ENCODE results near the gene SUN1.

DNA sequence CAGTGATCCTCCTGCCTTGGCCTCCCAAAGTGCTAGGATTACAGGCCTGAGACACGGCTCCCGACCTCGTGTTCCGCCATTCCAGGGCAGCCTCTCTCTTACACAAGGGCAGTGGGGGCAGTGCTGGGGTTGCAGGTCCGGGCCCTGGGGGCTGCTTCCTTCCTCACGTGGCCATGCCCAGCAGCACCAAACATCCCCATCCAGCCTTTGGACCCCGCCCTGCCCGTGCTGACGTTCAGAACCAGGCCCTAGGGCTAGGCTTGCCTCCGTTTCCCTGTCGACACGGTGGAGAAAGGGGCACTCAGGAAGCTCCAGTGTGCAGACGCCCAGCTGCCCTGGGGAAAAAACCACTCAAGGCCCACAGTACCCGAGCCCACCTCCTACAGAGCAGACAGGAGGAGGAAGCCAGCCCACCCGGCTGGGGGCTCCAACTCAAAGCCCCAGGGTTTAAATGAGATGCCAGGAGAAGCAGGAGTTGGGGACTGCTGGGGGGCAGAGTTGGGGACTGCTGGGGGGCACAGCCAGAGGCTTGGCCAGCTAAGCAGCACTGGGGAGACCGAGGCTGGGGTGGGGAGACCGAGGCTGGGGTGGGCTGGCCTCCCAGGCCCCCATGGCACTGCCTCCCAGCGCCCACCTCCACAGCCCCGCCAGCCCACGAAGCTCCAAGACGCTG lies 86.3 kb downstream of the SUN1 start:
- TF ChIP-seq, protein P1, sequence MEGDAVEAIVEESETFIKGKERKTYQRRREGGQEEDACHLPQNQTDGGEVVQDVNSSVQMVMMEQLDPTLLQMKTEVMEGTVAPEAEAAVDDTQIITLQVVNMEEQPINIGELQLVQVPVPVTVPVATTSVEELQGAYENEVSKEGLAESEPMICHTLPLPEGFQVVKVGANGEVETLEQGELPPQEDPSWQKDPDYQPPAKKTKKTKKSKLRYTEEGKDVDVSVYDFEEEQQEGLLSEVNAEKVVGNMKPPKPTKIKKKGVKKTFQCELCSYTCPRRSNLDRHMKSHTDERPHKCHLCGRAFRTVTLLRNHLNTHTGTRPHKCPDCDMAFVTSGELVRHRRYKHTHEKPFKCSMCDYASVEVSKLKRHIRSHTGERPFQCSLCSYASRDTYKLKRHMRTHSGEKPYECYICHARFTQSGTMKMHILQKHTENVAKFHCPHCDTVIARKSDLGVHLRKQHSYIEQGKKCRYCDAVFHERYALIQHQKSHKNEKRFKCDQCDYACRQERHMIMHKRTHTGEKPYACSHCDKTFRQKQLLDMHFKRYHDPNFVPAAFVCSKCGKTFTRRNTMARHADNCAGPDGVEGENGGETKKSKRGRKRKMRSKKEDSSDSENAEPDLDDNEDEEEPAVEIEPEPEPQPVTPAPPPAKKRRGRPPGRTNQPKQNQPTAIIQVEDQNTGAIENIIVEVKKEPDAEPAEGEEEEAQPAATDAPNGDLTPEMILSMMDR (IDR thresholded peaks at IDR 0.05; ENCODE audit: extremely low read depth in 1 of 2, insufficient read depth in 1 of 2, low read depth in 1 of 2, low read length in 2 of 2): no peak
- no peak for TF ChIP-seq EZH2 (IDR thresholded peaks at IDR 0.05; ENCODE audit: borderline replicate concordance, low read depth, low read length, severe bottlenecking)
- no peak for TF ChIP-seq POLR2AphosphoS5 (IDR thresholded peaks at IDR 0.05; ENCODE audit: insufficient read depth, low read depth, low read length)
- TF ChIP-seq POLR2A (IDR thresholded peaks at IDR 0.05; ENCODE audit: low read depth, low read length): no peak

All from endothelial cell of umbilical vein (primary cell).